Measurements from ENCODE around the gene ANKRD11.

The ANKRD11 gene

GRCh38 chr16:89413811-89414585 is 76.4 kb downstream of the ANKRD11 start:
- Histone ChIP-seq H3K4me1 (ENCODE audit: control insufficient read depth, low read depth, low read length) (no peaks in the 10 kb centered on the region), H3K79me2 (ENCODE audit: control insufficient read depth, insufficient read depth, low read length) (peaks cover 93% of the 10 kb centered on the region), H3K27me3 (ENCODE audit: insufficient read depth, low read length, poor library complexity) (no peaks in the 10 kb centered on the region), H2BK15ac (replicated peaks; ENCODE audit: low read depth) (no peak overlapping the region), H3K18ac (ENCODE audit: low read length) (no peak overlapping the region), H3K36me3 (ENCODE audit: control insufficient read depth, insufficient read depth, low read length) (no peaks in the 10 kb centered on the region), H2BK120ac (ENCODE audit: low read depth, low read length) (no peak overlapping the region), H3K56ac (ENCODE audit: low read length) (no peak overlapping the region), H3K4ac (ENCODE audit: low read depth, low read length) (no peak overlapping the region), H2BK5ac (ENCODE audit: low read length) (no peak overlapping the region), H3K9ac (ENCODE audit: low read length) (no peak overlapping the region), H3K4me2 (ENCODE audit: low read length) (no peak overlapping the region), H2AK5ac (ENCODE audit: low read length) (no peak overlapping the region), H3K23ac (ENCODE audit: low read length) (no peak overlapping the region), H3K27ac (ENCODE audit: low read depth, low read length) (no peak overlapping the region), H3K79me1 (ENCODE audit: low read length) (peaks cover 3% of the 10 kb centered on the region), H3K4me3 (ENCODE audit: low read length) (no peak overlapping the region), H4K8ac (ENCODE audit: low read depth, low read length) (no peak overlapping the region), H4K5ac (ENCODE audit: low read length) (no peak overlapping the region)
- no peak for DNase-seq
- no CpG with 5 or more reads among the region's 20 CpGs for WGBS (ENCODE audit: extremely low coverage, insufficient coverage, low lambda C conversion rate)

DNA sequence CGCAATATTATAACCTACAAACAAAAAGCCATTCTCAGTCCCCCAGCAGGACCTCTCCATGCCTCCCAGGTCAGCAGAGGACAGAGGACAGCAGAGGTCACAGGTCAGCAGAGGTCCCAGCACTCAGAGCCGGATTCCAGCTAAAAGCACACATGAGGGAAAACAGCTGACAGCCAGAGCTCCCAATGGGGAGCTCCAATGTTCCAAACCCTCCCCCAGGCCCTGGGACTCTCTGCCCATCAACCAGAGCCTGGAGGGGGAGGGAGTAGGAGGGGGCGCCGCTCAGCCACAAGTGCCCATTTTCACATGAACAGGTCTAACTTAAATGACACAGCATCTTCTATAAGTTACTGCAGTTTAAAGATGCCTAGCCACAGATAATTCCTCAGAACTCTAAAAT is 77.5 kb downstream of the ANKRD11 start:
- DNase-seq, result peak; percentile 44

DNA sequence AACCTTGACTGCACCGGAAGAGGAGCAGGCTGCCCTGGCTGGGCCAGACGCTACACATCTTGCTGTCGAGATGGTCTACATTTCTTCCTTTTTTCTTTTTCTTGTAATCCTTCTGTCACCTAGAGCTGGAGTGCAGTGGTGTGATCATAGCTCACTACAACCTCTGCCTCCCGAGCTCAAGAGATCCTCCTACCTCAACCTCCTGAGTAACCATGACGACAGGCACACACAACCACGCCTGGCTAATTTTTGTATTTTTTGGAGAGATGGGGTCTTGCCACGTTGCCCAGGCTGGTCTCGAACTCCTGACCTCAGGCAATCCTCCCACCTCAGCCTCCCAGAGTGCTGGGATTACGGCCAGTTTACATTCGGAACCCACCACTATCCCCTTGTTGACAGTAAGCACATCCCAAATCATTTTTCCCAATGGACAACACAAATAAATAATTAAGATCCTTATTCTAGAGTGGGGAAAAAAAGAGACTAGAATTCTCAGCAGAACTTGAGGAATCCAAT is 79.0 kb downstream of the ANKRD11 start:
- Histone ChIP-seq H3K23ac (ENCODE audit: low read length) (no peak overlapping the region), H3K4me2 (ENCODE audit: low read length) (no peak overlapping the region), H2BK15ac (replicated peaks; ENCODE audit: low read depth) (no peak overlapping the region), H2BK120ac (ENCODE audit: low read depth, low read length) (no peak overlapping the region), H3K79me2 (ENCODE audit: control insufficient read depth, insufficient read depth, low read length) (peaks cover 92% of the 10 kb centered on the region), H3K27ac (ENCODE audit: low read depth, low read length) (no peak overlapping the region), H4K5ac (ENCODE audit: low read length) (no peak overlapping the region), H2AK5ac (ENCODE audit: low read length) (no peak overlapping the region), H3K4ac (ENCODE audit: low read depth, low read length) (no peak overlapping the region), H3K4me1 (ENCODE audit: control insufficient read depth, low read depth, low read length) (peaks cover 6% of the 10 kb centered on the region), H3K9ac (ENCODE audit: low read length) (no peak overlapping the region), H3K79me1 (ENCODE audit: low read length) (peaks cover 3% of the 10 kb centered on the region), H3K27me3 (ENCODE audit: insufficient read depth, low read length, poor library complexity) (no peaks in the 10 kb centered on the region), H2BK5ac (ENCODE audit: low read length) (no peak overlapping the region), H3K56ac (ENCODE audit: low read length) (no peak overlapping the region), H3K18ac (ENCODE audit: low read length) (no peak overlapping the region), H3K4me3 (ENCODE audit: low read length) (no peak overlapping the region), H3K36me3 (ENCODE audit: control insufficient read depth, insufficient read depth, low read length) (no peaks in the 10 kb centered on the region), H4K8ac (ENCODE audit: low read depth, low read length) (no peak overlapping the region)
- no CpG with 5 or more reads among the region's 10 CpGs for WGBS (ENCODE audit: extremely low coverage, insufficient coverage, low lambda C conversion rate)
- no peak for DNase-seq

More for the DNA sequence above, 77.5 kb downstream of the ANKRD11 start:
- H3K27me3 ChIP-seq (ENCODE audit: insufficient read depth, low read length, poor library complexity), result no peaks in the 10 kb centered on the region
- H2BK120ac ChIP-seq (ENCODE audit: low read depth, low read length), result no peak overlapping the region
- WGBS (ENCODE audit: extremely low coverage, insufficient coverage, low lambda C conversion rate), result no CpG with 5 or more reads among the region's 4 CpGs
- H2AK5ac ChIP-seq (ENCODE audit: low read length), result no peak overlapping the region
- H4K5ac ChIP-seq (ENCODE audit: low read length), result no peak overlapping the region
- peaks cover 3% of the 10 kb centered on the region for H3K79me1 ChIP-seq (ENCODE audit: low read length)
- H2BK15ac ChIP-seq (replicated peaks; ENCODE audit: low read depth), result no peak overlapping the region
- no peaks in the 10 kb centered on the region for H3K4me1 ChIP-seq (ENCODE audit: control insufficient read depth, low read depth, low read length)
- H3K56ac ChIP-seq (ENCODE audit: low read length), result no peak overlapping the region
- H3K27ac ChIP-seq (ENCODE audit: low read depth, low read length), result no peak overlapping the region
- no peak overlapping the region for H3K4me2 ChIP-seq (ENCODE audit: low read length)
- no peak overlapping the region for H3K4ac ChIP-seq (ENCODE audit: low read depth, low read length)
- no peak overlapping the region for H3K9ac ChIP-seq (ENCODE audit: low read length)
- H4K8ac ChIP-seq (ENCODE audit: low read depth, low read length), result no peak overlapping the region
- H3K79me2 ChIP-seq (ENCODE audit: control insufficient read depth, insufficient read depth, low read length), result peaks cover 93% of the 10 kb centered on the region
- H3K4me3 ChIP-seq (ENCODE audit: low read length), result no peak overlapping the region
- no peak overlapping the region for H3K23ac ChIP-seq (ENCODE audit: low read length)
- H3K36me3 ChIP-seq (ENCODE audit: control insufficient read depth, insufficient read depth, low read length), result no peaks in the 10 kb centered on the region
- no peak overlapping the region for H3K18ac ChIP-seq (ENCODE audit: low read length)
- H2BK5ac ChIP-seq (ENCODE audit: low read length), result no peak overlapping the region

DNA sequence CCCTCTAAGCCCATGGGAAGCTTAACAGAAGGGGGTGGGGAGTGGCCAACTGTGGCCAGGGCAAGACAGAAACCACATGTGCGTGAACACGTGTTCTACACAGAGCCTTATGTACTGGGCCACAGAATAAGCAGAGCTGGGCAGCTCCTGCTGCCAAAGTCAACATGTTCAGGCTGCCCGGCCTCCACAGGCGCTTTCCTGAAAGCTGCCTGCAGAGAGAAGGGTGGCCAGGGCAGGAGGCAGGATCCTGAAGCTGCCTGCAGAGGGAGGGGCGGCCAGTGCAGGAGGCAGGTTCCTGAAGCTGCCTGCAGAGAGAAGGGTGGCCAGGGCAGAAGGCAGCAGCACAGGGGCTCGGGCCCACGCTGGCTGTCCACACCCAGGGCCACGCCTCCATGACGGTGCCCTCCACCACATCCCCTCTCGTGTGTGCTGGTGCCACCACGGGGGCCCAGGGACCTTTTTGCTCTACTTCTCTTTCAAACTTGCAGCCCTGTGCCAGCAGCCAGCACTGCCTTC is 79.5 kb downstream of the ANKRD11 start:
- no CpG with 5 or more reads among the region's 11 CpGs for WGBS (ENCODE audit: extremely low coverage, insufficient coverage, low lambda C conversion rate)
- Histone ChIP-seq H3K9ac (ENCODE audit: low read length) (no peak overlapping the region), H4K5ac (ENCODE audit: low read length) (no peak overlapping the region), H3K18ac (ENCODE audit: low read length) (no peak overlapping the region), H2BK120ac (ENCODE audit: low read depth, low read length) (no peak overlapping the region), H2BK15ac (replicated peaks; ENCODE audit: low read depth) (no peak overlapping the region), H3K27ac (ENCODE audit: low read depth, low read length) (no peak overlapping the region), H3K36me3 (ENCODE audit: control insufficient read depth, insufficient read depth, low read length) (no peaks in the 10 kb centered on the region), H3K56ac (ENCODE audit: low read length) (no peak overlapping the region), H3K23ac (ENCODE audit: low read length) (no peak overlapping the region), H3K4me1 (ENCODE audit: control insufficient read depth, low read depth, low read length) (peaks cover 8% of the 10 kb centered on the region), H3K27me3 (ENCODE audit: insufficient read depth, low read length, poor library complexity) (no peaks in the 10 kb centered on the region), H2AK5ac (ENCODE audit: low read length) (no peak overlapping the region), H3K79me2 (ENCODE audit: control insufficient read depth, insufficient read depth, low read length) (peaks cover 91% of the 10 kb centered on the region), H3K79me1 (ENCODE audit: low read length) (peaks cover 3% of the 10 kb centered on the region), H3K4me3 (ENCODE audit: low read length) (no peak overlapping the region), H2BK5ac (ENCODE audit: low read length) (no peak overlapping the region), H3K4me2 (ENCODE audit: low read length) (no peak overlapping the region), H3K4ac (ENCODE audit: low read depth, low read length) (no peak overlapping the region), H4K8ac (ENCODE audit: low read depth, low read length) (no peak overlapping the region)
- no peak for DNase-seq

DNA sequence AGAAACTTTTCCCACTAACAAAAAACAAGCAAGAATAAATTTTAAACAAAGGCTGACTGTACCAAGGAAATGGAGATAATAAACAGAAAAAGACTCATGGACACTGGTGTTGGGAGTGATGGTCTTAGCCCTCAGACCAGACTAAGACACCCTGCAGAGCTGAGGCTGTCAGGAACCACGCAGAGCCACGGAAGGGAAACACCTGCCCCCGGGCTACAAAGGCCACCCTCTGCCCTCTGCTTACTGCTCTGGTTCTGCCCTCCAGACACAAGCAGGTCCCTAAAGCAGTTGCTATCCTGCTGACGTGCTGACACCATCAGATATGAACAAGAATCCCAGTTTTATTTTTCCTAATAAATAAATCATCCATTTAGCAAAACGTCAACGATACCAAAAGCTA is 80.0 kb downstream of the ANKRD11 start:
- no peak for DNase-seq
- peaks cover 8% of the 10 kb centered on the region for H3K4me1 ChIP-seq (ENCODE audit: control insufficient read depth, low read depth, low read length)

More for the DNA sequence above, 80.0 kb downstream of the ANKRD11 start:
- Histone ChIP-seq H3K9ac (ENCODE audit: low read length) (no peak overlapping the region), H3K4me2 (ENCODE audit: low read length) (no peak overlapping the region), H4K5ac (ENCODE audit: low read length) (no peak overlapping the region), H3K56ac (ENCODE audit: low read length) (no peak overlapping the region), H2AK5ac (ENCODE audit: low read length) (no peak overlapping the region), H3K79me2 (ENCODE audit: control insufficient read depth, insufficient read depth, low read length) (peaks cover 90% of the 10 kb centered on the region), H3K23ac (ENCODE audit: low read length) (no peak overlapping the region), H3K4me3 (ENCODE audit: low read length) (no peak overlapping the region), H3K18ac (ENCODE audit: low read length) (no peak overlapping the region), H3K79me1 (ENCODE audit: low read length) (peaks cover 3% of the 10 kb centered on the region), H4K8ac (ENCODE audit: low read depth, low read length) (no peak overlapping the region), H2BK5ac (ENCODE audit: low read length) (no peak overlapping the region), H2BK120ac (ENCODE audit: low read depth, low read length) (no peak overlapping the region), H3K27ac (ENCODE audit: low read depth, low read length) (no peak overlapping the region), H3K36me3 (ENCODE audit: control insufficient read depth, insufficient read depth, low read length) (no peaks in the 10 kb centered on the region), H2BK15ac (replicated peaks; ENCODE audit: low read depth) (no peak overlapping the region), H3K27me3 (ENCODE audit: insufficient read depth, low read length, poor library complexity) (no peaks in the 10 kb centered on the region), H3K4ac (ENCODE audit: low read depth, low read length) (no peak overlapping the region)
- no CpG with 5 or more reads among the region's 6 CpGs for WGBS (ENCODE audit: extremely low coverage, insufficient coverage, low lambda C conversion rate)
